HCT116 (cell line): ENCODE data around the gene ZBTB38. TPM values are rescaled to one million over a fixed set of nuclear protein-coding genes. Genes with fewer than 3 reads are reported as not detected.

Source experiments
- ATAC-seq: fragments of 200-7000 bp; cut with Tn5 transposase; 2 replicates; pipeline ENCODE4 v1.9.1; 2020; ENCODE audit warnings: mild to moderate bottlenecking, moderate library complexity
- BruUV-seq: library from RNA; stranded (reverse); fragments of 400-500 nt; replicated peaks from 2 replicates; lab custom pipeline; 2021; lab: Mats Ljungman, UMichigan
- CTCF ChIA-PET: fragments of 300-600 bp; sonication (Branson Sonifier 250); formaldehyde crosslinking; loops from one replicate; lab custom pipeline; 2021; ENCODE audit warnings: antibody characterized with exemption; lab: Charles Lee
- POLR2A ChIA-PET: fragments of 300-600, 350-600 bp; sonication (Branson Sonifier 250); formaldehyde crosslinking; loops from one replicate; lab custom pipeline; 2021; ENCODE audit warnings: antibody characterized with exemption; lab: Charles Lee
- RAD21 ChIA-PET, 2 experiments: fragments of 300-600 bp; sonication (Branson Sonifier 250); formaldehyde crosslinking; loops; one replicate each; lab custom pipeline; 2023; ENCODE audit warnings: low total read pairs in 2 of 2; ENCODE audit not compliant: uncharacterized antibody in 2 of 2, unreplicated experiment in 2 of 2, low non-redundant PET in 1 of 2; lab: Charles Lee
- DNase-seq: peaks from one replicate; pipeline ENCODE4 v3.0.0-alpha.2; 2010; ENCODE audit warnings: low read depth, low spot score
- H2AFZ ChIP-seq: fragments of 200-600 bp; shearing (Covaris generic), sonication (generic); 2 replicates; pipeline ENCODE4 v1.6.1; 2017; ENCODE audit warnings: low read depth, mixed run types, mixed read lengths, antibody characterized with exemption, low read length; ENCODE audit not compliant: poor library complexity, severe bottlenecking
- H3K27ac ChIP-seq: 2 replicates; pipeline ENCODE4 v1.5.1; 2012; ENCODE audit warnings: low read depth, low read length
- H3K27me3 ChIP-seq: fragments of 200-600 bp; sonication (generic); 2 replicates; pipeline ENCODE4 v1.6.1; 2016; ENCODE audit warnings: mixed run types, low read length, mixed read lengths; ENCODE audit not compliant: insufficient read depth
- H3K36me3 ChIP-seq, 2 experiments: fragments of 200-500 bp in 1 of 2; fragments of 200-600 bp in 1 of 2; sonication (Bioruptor generic) in 1 of 2; sonication (generic) in 1 of 2; 2 replicates each; pipeline versions ENCODE4 v1.5.1 to v1.6.1; 2014 to 2016; ENCODE audit warnings: low read length in 2 of 2, inconsistent platforms in 1 of 2, mixed read lengths in 1 of 2, mixed run types in 1 of 2; ENCODE audit not compliant: insufficient read depth in 2 of 2, control insufficient read depth in 1 of 2
- H3K4me1 ChIP-seq, 2 experiments: fragments of 200-600 bp in 1 of 2; sonication (generic) in 1 of 2; 2 replicates each; pipeline versions ENCODE4 v1.5.1 to v1.6.1; 2012 to 2017; ENCODE audit warnings: low read length in 2 of 2, inconsistent platforms in 1 of 2, mild to moderate bottlenecking in 1 of 2, mixed read lengths in 1 of 2, mixed run types in 1 of 2, moderate library complexity in 1 of 2; ENCODE audit not compliant: insufficient read depth in 2 of 2, control insufficient read depth in 1 of 2
- H3K4me2 ChIP-seq: fragments of 200-600 bp; sonication (generic); 2 replicates; pipeline ENCODE4 v1.6.1; 2017; ENCODE audit warnings: mixed run types, low read length, mixed read lengths
- H3K4me3 ChIP-seq, 2 experiments: fragments of 200-600 bp in 1 of 2; sonication (generic) in 1 of 2; replicated peaks in 1 of 2; 2 replicates each; pipeline ENCODE4 v1.5.1; 2011 to 2016; ENCODE audit warnings: low read length in 2 of 2, control low read depth in 1 of 2, low read depth in 1 of 2, mild to moderate bottlenecking in 1 of 2, mixed read lengths in 1 of 2, mixed run types in 1 of 2
- H3K79me2 ChIP-seq: fragments of 200-600 bp; sonication (generic); 2 replicates; pipeline ENCODE4 v1.6.1; 2017; ENCODE audit warnings: mild to moderate bottlenecking, mixed run types, low read length, moderate library complexity, mixed read lengths; ENCODE audit not compliant: insufficient read depth
- H3K9ac ChIP-seq: fragments of 200-600 bp; sonication (generic); 2 replicates; pipeline ENCODE4 v1.6.1; 2016; ENCODE audit warnings: low read length, mixed read lengths
- H3K9me2 ChIP-seq: fragments of 200-600 bp; sonication (generic), shearing (Covaris generic); 2 replicates; pipeline ENCODE4 v1.6.1; 2017; ENCODE audit warnings: mixed run types, mild to moderate bottlenecking, moderate library complexity; ENCODE audit not compliant: insufficient read depth
- H3K9me3 ChIP-seq, 2 experiments: fragments of 200-500 bp in 1 of 2; fragments of 200-600 bp in 1 of 2; sonication (Bioruptor generic) in 1 of 2; sonication (generic) in 1 of 2; 2 replicates each; pipeline ENCODE4 v1.6.1; 2014 to 2017; ENCODE audit warnings: low read length in 2 of 2, mixed read lengths in 2 of 2, inconsistent platforms in 1 of 2, low read depth in 1 of 2, mild to moderate bottlenecking in 1 of 2, mixed run types in 1 of 2, moderate library complexity in 1 of 2; ENCODE audit not compliant: control insufficient read depth in 1 of 2, insufficient read depth in 1 of 2
- H4K20me1 ChIP-seq: fragments of 200-600 bp; sonication (generic), shearing (Covaris generic); 2 replicates; pipeline ENCODE4 v1.6.1; 2017; ENCODE audit warnings: mixed run types, mild to moderate bottlenecking, moderate library complexity; ENCODE audit not compliant: insufficient read depth
- CBX3 ChIP-seq: IDR thresholded peaks from 2 replicates; pipeline ENCODE4 v1.6.1; 2012; ENCODE audit warnings: low read depth
- ELF1 ChIP-seq: IDR thresholded peaks from 2 replicates; pipeline ENCODE4 v1.6.1; 2012; ENCODE audit warnings: low read depth, borderline replicate concordance
- EZH2 ChIP-seq: fragments of 200-600 bp; sonication (generic); IDR thresholded peaks from 2 replicates; pipeline ENCODE4 v1.6.1; 2017; ENCODE audit warnings: antibody characterized with exemption, mixed run types
- EZH2phosphoT487 ChIP-seq: fragments of 200-600 bp; IDR thresholded peaks from 2 replicates; pipeline ENCODE4 v1.6.1; 2018; ENCODE audit warnings: antibody characterized with exemption, borderline replicate concordance
- FOSL1 ChIP-seq: IDR thresholded peaks from 2 replicates; pipeline ENCODE4 v1.6.1; 2012; ENCODE audit warnings: low read depth
- JUND ChIP-seq: IDR thresholded peaks from 2 replicates; pipeline ENCODE4 v1.6.1; 2012
- RAD21 ChIP-seq: IDR thresholded peaks from 2 replicates; pipeline ENCODE4 v1.6.1; 2012; ENCODE audit warnings: low read depth, mild to moderate bottlenecking
- SIN3A ChIP-seq: IDR thresholded peaks from 2 replicates; pipeline ENCODE4 v1.6.1; 2012; ENCODE audit warnings: low read depth
- SP1 ChIP-seq: IDR thresholded peaks from 2 replicates; pipeline ENCODE4 v1.6.1; 2012; ENCODE audit warnings: low read depth
- SRF ChIP-seq: IDR thresholded peaks from 2 replicates; pipeline ENCODE4 v1.6.1; 2012; ENCODE audit warnings: low read depth
- TCF7L2 ChIP-seq: IDR thresholded peaks from 2 replicates; pipeline ENCODE4 v1.7.0; 2011; ENCODE audit warnings: borderline replicate concordance, inconsistent platforms; ENCODE audit not compliant: insufficient read depth, insufficient read length; ENCODE audit errors: extremely low read depth
- YY1 ChIP-seq: IDR thresholded peaks from 2 replicates; pipeline ENCODE4 v1.6.1; 2011; ENCODE audit warnings: low read length, low read depth, moderate library complexity, mild to moderate bottlenecking; ENCODE audit not compliant: insufficient replicate concordance; ENCODE audit errors: extremely low read depth
- ZFX ChIP-seq: fragments of 450-650 bp; IDR thresholded peaks from 2 replicates; pipeline ENCODE4 v1.6.1; 2017
- intact Hi-C: fragments of 100-400 bp; cut with micrococcal nuclease; formaldehyde crosslinking; loops from 2 replicates; pipeline ENCODE4 v1.10.0; 2022
- total RNA-seq: library from RNA; stranded (reverse); gene quantifications from one replicate; pipeline ENCODE4 v1.2.1, GENCODE V29; 2021; ENCODE audit not compliant: unreplicated experiment
- TF ChIP-seq, protein P1 (sequence below): IDR thresholded peaks from 2 replicates; pipeline ENCODE4 v1.6.1; 2012
- TF ChIP-seq, protein P2 (sequence below): IDR thresholded peaks from 2 replicates; pipeline ENCODE4 v1.6.1; 2012
- TF ChIP-seq, protein P3 (sequence below): IDR thresholded peaks from 2 replicates; pipeline ENCODE4 v1.6.1; 2012; ENCODE audit warnings: low read depth
- TF ChIP-seq, protein P4 (sequence below): IDR thresholded peaks from 2 replicates; pipeline ENCODE4 v1.6.1; 2011; ENCODE audit warnings: mild to moderate bottlenecking, low read length, moderate library complexity; ENCODE audit not compliant: insufficient replicate concordance; ENCODE audit errors: extremely low read depth

ZBTB38 gene
- total RNA-seq, 1 experiment from 2014 or later, result 33.5 TPM

DNA sequence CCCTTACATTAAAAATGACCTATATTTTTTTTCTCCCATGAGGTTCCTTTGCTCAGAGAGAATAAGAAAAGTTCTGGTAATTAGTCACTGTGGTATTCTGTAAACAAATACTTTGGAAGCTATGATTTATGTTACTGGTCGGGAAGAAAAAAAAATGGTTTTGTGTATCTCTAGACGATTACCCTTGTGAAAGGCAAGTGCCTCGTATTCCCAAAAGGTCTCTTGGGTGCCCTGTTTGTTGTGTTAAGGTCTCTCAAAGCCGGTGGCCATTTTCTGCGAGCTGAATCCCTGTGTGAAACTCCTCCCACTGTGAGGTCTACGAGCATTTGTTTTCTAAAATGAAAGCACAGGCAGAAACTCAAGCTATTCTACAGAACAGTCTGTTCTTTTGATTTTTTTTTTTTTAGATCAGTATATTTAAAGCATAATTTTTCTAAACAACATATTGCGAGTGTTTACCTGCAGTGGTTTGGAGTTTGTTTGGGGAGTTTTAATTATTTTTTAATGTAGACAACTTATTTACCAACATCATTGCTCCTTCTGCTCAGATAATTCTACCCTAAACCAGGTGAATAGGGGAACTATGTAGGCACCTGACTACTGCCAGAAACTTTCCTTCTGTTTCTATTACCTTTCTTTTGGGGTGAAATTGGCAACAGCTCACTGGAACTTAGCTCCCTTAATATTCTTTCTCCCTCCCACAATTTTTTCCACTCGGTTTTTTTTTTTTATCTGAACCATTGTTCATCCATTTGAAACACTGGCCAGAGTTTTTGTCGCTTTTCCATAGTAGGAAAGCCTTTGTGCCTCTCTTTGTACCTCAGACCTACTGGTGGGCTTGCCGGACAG lies 44.0 kb downstream of the ZBTB38 start:
- Histone ChIP-seq H2AFZ (no peak overlapping the region), H3K27ac (no peak overlapping the region), H4K20me1 (no peaks in the 10 kb centered on the region), H3K36me3 (no peaks in the 10 kb centered on the region), H3K9me2 (no peaks in the 10 kb centered on the region), H3K4me1 (peaks cover 0 to 7% of the 10 kb centered on the region in 2 experiments; a peak in 1 of 4 replicates), H3K9me3 (no peaks in the 10 kb centered on the region), H3K4me3 (no peak overlapping the region), H3K79me2 (no peaks in the 10 kb centered on the region), H3K4me2 (no peak overlapping the region), H3K27me3 (no peaks in the 10 kb centered on the region), H3K9ac (no peak overlapping the region)
- ChIA-PET CTCF (no interaction called here), POLR2A (no interaction called here), RAD21 (no interaction called here)
- ATAC-seq, result no peak
- BruUV-seq, result no TSS peak
- intact Hi-C loops, result no loop called here
- TF ChIP-seq, protein P1, sequence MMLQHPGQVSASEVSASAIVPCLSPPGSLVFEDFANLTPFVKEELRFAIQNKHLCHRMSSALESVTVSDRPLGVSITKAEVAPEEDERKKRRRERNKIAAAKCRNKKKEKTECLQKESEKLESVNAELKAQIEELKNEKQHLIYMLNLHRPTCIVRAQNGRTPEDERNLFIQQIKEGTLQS, result no peak
- TF ChIP-seq SP1, result no peak
- no peak for TF ChIP-seq RAD21
- TF ChIP-seq CBX3, result no peak
- no peak for TF ChIP-seq SRF
- TF ChIP-seq YY1, result no peak
- TF ChIP-seq ELF1, result no peak
- TF ChIP-seq, protein P2, sequence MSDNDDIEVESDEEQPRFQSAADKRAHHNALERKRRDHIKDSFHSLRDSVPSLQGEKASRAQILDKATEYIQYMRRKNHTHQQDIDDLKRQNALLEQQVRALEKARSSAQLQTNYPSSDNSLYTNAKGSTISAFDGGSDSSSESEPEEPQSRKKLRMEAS, result no peak
- TF ChIP-seq, protein P3, sequence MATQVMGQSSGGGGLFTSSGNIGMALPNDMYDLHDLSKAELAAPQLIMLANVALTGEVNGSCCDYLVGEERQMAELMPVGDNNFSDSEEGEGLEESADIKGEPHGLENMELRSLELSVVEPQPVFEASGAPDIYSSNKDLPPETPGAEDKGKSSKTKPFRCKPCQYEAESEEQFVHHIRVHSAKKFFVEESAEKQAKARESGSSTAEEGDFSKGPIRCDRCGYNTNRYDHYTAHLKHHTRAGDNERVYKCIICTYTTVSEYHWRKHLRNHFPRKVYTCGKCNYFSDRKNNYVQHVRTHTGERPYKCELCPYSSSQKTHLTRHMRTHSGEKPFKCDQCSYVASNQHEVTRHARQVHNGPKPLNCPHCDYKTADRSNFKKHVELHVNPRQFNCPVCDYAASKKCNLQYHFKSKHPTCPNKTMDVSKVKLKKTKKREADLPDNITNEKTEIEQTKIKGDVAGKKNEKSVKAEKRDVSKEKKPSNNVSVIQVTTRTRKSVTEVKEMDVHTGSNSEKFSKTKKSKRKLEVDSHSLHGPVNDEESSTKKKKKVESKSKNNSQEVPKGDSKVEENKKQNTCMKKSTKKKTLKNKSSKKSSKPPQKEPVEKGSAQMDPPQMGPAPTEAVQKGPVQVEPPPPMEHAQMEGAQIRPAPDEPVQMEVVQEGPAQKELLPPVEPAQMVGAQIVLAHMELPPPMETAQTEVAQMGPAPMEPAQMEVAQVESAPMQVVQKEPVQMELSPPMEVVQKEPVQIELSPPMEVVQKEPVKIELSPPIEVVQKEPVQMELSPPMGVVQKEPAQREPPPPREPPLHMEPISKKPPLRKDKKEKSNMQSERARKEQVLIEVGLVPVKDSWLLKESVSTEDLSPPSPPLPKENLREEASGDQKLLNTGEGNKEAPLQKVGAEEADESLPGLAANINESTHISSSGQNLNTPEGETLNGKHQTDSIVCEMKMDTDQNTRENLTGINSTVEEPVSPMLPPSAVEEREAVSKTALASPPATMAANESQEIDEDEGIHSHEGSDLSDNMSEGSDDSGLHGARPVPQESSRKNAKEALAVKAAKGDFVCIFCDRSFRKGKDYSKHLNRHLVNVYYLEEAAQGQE, result no peak
- TF ChIP-seq ZFX, result no peak
- no peak for TF ChIP-seq SIN3A
- TF ChIP-seq, protein P4, sequence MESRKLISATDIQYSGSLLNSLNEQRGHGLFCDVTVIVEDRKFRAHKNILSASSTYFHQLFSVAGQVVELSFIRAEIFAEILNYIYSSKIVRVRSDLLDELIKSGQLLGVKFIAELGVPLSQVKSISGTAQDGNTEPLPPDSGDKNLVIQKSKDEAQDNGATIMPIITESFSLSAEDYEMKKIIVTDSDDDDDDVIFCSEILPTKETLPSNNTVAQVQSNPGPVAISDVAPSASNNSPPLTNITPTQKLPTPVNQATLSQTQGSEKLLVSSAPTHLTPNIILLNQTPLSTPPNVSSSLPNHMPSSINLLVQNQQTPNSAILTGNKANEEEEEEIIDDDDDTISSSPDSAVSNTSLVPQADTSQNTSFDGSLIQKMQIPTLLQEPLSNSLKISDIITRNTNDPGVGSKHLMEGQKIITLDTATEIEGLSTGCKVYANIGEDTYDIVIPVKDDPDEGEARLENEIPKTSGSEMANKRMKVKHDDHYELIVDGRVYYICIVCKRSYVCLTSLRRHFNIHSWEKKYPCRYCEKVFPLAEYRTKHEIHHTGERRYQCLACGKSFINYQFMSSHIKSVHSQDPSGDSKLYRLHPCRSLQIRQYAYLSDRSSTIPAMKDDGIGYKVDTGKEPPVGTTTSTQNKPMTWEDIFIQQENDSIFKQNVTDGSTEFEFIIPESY, result no peak
- TF ChIP-seq EZH2phosphoT487, result no peak
- no peak for TF ChIP-seq TCF7L2
- TF ChIP-seq JUND, result no peak
- TF ChIP-seq EZH2, result no peak
- TF ChIP-seq FOSL1, result no peak
- no peak for DNase-seq
